SU-DHL-6 (cell line): Measurements from ENCODE around the gene OSBPL9.
"Not testable (repeated sequence)": the region's sequence is repeated elsewhere in the genome, so short reads cannot be mapped to it uniquely, and the experiment has no call there.

Experiments
- H2AFZ ChIP-seq: fragments of 200-600 bp; sonication (generic); 2 replicates; pipeline ENCODE4 v1.6.1; 2014; ENCODE audit warnings: low read depth, mild to moderate bottlenecking, moderate library complexity, mixed read lengths, antibody characterized with exemption, low read length; ENCODE audit not compliant: severe bottlenecking
- H3F3A ChIP-seq: fragments of 200-600 bp; shearing (Covaris generic); 2 replicates; pipeline ENCODE4 v1.6.0; 2016; ENCODE audit warnings: antibody characterized with exemption, mild to moderate bottlenecking; ENCODE audit not compliant: insufficient read depth
- H3K27ac ChIP-seq: fragments of 200-600 bp; sonication (generic); 2 replicates; pipeline ENCODE4 v1.5.1; 2016; ENCODE audit warnings: low read depth, mild to moderate bottlenecking, low read length, moderate library complexity, mixed read lengths
- H3K27me3 ChIP-seq: fragments of 200-600 bp; sonication (generic), shearing (Covaris generic); 2 replicates; pipeline ENCODE4 v1.6.0; 2014; ENCODE audit warnings: mild to moderate bottlenecking, low read length
- H3K36me3 ChIP-seq: fragments of 200-600 bp; sonication (generic); 2 replicates; pipeline ENCODE4 v1.6.1; 2014; ENCODE audit warnings: mild to moderate bottlenecking, low read length, mixed read lengths
- H3K4me2 ChIP-seq: fragments of 300-600, 200-600 bp; shearing (Covaris generic), sonication (generic); 2 replicates; pipeline ENCODE4 v1.6.0; 2014; ENCODE audit warnings: low read length, low read depth, mild to moderate bottlenecking; ENCODE audit not compliant: poor library complexity, severe bottlenecking
- H3K4me3 ChIP-seq: fragments of 200-600 bp; sonication (generic); 2 replicates; pipeline ENCODE4 v1.5.1; 2014; ENCODE audit warnings: antibody characterized with exemption, low read length, mild to moderate bottlenecking, mixed read lengths; ENCODE audit not compliant: insufficient read depth, poor library complexity, severe bottlenecking
- H3K79me2 ChIP-seq: fragments of 200-600 bp; sonication (generic); 2 replicates; pipeline ENCODE4 v1.6.1; 2014; ENCODE audit warnings: mild to moderate bottlenecking, low read length, moderate library complexity; ENCODE audit not compliant: insufficient read depth
- H3K9ac ChIP-seq: fragments of 200-600 bp; sonication (generic); 2 replicates; pipeline ENCODE4 v1.7.0; 2014; ENCODE audit warnings: mild to moderate bottlenecking, low read length
- H3K9me2 ChIP-seq: fragments of 200-600 bp; sonication (generic); replicated peaks from 2 replicates; pipeline ENCODE4 v1.6.1; 2014; ENCODE audit warnings: low read length; ENCODE audit not compliant: insufficient read depth
- H3K9me3 ChIP-seq: fragments of 200-600 bp; sonication (generic); 2 replicates; pipeline ENCODE4 v1.6.1; 2014; ENCODE audit warnings: low read length, mixed read lengths; ENCODE audit not compliant: insufficient read depth
- H4K20me1 ChIP-seq: fragments of 200-600 bp; sonication (generic); 2 replicates; pipeline ENCODE4 v1.6.1; 2014; ENCODE audit warnings: low read depth, mild to moderate bottlenecking, antibody characterized with exemption, low read length, moderate library complexity, mixed read lengths
- EZH2phosphoT487 ChIP-seq: fragments of 200-600 bp; sonication (generic), shearing (Covaris generic); conservative IDR thresholded peaks from 2 replicates; pipeline ENCODE4 v1.6.1; 2018; ENCODE audit warnings: mild to moderate bottlenecking, antibody characterized with exemption, low read length, moderate library complexity, mixed read lengths
- TF ChIP-seq, protein P1 (sequence below): fragments of 200-600 bp; sonication (generic); IDR thresholded peaks from one replicate; pipeline ENCODE4 v1.5.1; 2017; ENCODE audit warnings: antibody characterized with exemption, mild to moderate bottlenecking, low read length, moderate library complexity; ENCODE audit not compliant: insufficient read depth, poor library complexity, severe bottlenecking

OSBPL9 gene

DNA sequence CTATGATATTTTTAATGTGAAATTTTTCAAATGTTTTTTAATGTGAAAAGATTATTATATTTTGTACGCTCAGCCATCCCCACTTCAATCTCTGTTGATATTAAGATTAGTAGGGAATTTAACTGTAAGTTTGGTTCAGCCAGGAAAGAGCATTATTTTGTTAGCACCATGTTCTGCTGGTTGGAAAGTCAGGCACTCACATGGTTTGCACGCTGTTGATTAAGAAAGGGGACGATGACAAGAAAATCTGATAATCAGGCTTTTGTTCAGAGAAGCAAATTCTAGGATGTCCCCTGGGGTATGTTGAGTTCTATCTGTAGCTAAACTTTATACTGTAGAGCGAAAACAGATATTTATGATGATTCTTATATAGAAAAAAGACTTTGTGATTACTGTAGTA lies 115.1 kb downstream of the OSBPL9 start:
- H3K9ac ChIP-seq = no peak overlapping the region
- no peak overlapping the region for H2AFZ ChIP-seq
- H3K9me2 ChIP-seq = no peaks in the 10 kb centered on the region
- H3K27ac ChIP-seq = no peak overlapping the region
- no peak overlapping the region for H3K4me3 ChIP-seq
- H3K9me3 ChIP-seq = no peaks in the 10 kb centered on the region
- peaks cover 24% of the 10 kb centered on the region for H4K20me1 ChIP-seq
- TF ChIP-seq, protein P1, sequence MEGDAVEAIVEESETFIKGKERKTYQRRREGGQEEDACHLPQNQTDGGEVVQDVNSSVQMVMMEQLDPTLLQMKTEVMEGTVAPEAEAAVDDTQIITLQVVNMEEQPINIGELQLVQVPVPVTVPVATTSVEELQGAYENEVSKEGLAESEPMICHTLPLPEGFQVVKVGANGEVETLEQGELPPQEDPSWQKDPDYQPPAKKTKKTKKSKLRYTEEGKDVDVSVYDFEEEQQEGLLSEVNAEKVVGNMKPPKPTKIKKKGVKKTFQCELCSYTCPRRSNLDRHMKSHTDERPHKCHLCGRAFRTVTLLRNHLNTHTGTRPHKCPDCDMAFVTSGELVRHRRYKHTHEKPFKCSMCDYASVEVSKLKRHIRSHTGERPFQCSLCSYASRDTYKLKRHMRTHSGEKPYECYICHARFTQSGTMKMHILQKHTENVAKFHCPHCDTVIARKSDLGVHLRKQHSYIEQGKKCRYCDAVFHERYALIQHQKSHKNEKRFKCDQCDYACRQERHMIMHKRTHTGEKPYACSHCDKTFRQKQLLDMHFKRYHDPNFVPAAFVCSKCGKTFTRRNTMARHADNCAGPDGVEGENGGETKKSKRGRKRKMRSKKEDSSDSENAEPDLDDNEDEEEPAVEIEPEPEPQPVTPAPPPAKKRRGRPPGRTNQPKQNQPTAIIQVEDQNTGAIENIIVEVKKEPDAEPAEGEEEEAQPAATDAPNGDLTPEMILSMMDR = no peak
- TF ChIP-seq EZH2phosphoT487 = no peak
- H3K79me2 ChIP-seq = peaks cover 59% of the 10 kb centered on the region
- no peak overlapping the region for H3K4me2 ChIP-seq
- H3K36me3 ChIP-seq = no peaks in the 10 kb centered on the region
- no peaks in the 10 kb centered on the region for H3F3A ChIP-seq
- H3K27me3 ChIP-seq = no peaks in the 10 kb centered on the region

DNA sequence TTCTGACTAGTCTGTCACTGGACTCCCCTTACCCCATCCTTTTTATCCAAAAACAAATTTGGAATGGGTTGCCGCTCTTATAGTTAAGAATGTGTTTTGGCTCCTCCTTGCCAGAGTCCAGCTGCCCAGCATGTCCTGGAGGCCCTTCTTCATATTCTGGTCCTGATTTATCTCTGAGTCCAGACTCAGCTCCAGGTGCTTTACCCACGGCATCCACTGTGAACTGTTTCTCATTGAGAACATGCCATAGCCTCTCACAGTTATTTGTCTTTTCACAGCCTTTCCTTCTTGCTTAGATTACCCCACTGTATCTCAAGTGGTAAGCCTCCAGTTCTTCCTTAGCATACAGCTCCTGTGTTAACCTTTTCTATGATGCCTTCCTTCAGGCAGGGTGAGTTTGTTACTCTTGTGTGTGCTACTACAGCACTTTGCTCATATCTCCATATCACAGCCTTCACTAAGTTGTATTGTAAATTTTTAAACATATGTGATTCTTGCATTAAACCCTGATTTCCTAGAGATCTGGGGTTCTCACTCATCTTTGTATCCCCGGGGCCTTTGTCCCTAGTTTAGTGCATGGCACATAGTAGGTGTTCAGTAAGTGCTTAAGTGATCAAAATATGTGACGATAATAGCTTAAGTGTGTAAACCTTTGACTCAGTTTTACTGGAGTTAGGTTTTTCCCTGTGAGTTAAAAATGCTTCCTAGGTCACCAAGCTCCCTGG lies 116.0 kb downstream of the OSBPL9 start:
- no peak overlapping the region for H3K27ac ChIP-seq
- peaks cover 32% of the 10 kb centered on the region for H4K20me1 ChIP-seq

DNA sequence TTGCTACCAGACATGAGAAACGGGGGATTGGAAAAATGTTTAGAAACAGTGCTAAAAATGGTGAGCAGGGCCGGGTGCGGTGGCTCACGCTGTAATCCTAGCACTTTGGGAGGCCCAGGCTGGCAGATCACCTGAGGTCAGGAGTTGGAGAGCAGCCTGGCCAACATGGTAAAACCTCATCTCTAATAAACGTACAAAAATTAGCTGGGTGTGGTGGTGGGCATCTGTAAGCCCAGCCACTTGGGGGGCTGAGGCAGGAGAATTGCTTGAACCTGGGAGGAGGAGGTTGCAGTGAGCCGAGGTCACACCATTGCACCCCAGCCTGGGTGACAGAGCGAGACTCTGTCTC lies 116.5 kb downstream of the OSBPL9 start:
- not testable (repeated sequence) for H3K27me3 ChIP-seq, H3K9ac ChIP-seq, H3K9me2 ChIP-seq, H3K4me3 ChIP-seq, H3K4me2 ChIP-seq, H3F3A ChIP-seq, H2AFZ ChIP-seq, H3K27ac ChIP-seq, H3K36me3 ChIP-seq, H3K9me3 ChIP-seq
- peaks cover 33% of the 10 kb centered on the region for H4K20me1 ChIP-seq
- peaks cover 65% of the 10 kb centered on the region for H3K79me2 ChIP-seq

More for the DNA sequence above, 116.0 kb downstream of the OSBPL9 start:
- H3K4me3 ChIP-seq = no peak overlapping the region
- no peak overlapping the region for H3K4me2 ChIP-seq
- no peaks in the 10 kb centered on the region for H3K27me3 ChIP-seq
- H3K79me2 ChIP-seq = peaks cover 65% of the 10 kb centered on the region
- no peaks in the 10 kb centered on the region for H3K36me3 ChIP-seq
- TF ChIP-seq, protein P1 = no peak
- TF ChIP-seq EZH2phosphoT487 = no peak
- H2AFZ ChIP-seq = no peak overlapping the region
- no peaks in the 10 kb centered on the region for H3F3A ChIP-seq
- H3K9ac ChIP-seq = no peak overlapping the region
- no peaks in the 10 kb centered on the region for H3K9me2 ChIP-seq
- no peaks in the 10 kb centered on the region for H3K9me3 ChIP-seq

DNA sequence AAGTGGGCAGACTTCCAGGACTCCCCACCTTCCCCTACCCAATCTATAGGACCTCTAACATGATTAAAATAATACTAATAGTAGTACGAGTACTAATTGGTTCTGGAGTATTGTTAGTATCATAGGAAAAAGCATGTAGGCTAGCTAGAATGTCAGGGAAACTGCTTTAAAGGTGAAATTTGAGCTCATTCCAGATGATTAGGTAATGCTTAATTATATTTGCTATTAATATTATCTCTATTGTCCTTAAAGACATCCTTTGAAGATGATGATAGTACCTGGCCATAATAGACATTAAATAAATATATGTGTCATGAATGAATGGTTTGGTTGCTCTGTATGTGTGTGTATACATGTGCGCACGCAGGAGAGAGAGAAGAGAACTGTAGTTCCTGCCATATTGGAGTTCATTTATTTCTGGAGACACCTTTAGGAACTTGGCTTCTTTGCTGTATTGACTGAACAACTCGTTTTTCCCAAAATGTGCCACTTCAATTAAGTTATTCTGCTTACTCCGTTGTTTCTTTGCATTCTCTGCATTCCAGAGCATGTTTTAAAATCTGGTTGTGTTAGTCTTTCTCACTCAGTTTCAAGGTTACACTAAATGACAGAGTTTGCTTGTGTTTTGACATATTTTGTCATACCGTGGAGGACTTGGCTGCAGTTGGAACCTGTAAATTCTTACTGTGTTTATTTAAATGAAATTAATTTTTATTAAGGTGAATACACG lies 117.1 kb downstream of the OSBPL9 start:
- H3K4me2 ChIP-seq = no peak overlapping the region
- H3K9ac ChIP-seq = no peak overlapping the region
- H3F3A ChIP-seq = no peaks in the 10 kb centered on the region
- no peaks in the 10 kb centered on the region for H3K9me3 ChIP-seq
- no peak overlapping the region for H3K27ac ChIP-seq
- peaks cover 37% of the 10 kb centered on the region for H4K20me1 ChIP-seq
- TF ChIP-seq, protein P1 = no peak
- TF ChIP-seq EZH2phosphoT487 = no peak
- H3K9me2 ChIP-seq = no peaks in the 10 kb centered on the region
- H3K79me2 ChIP-seq = peaks cover 65% of the 10 kb centered on the region
- no peaks in the 10 kb centered on the region for H3K36me3 ChIP-seq
- H2AFZ ChIP-seq = no peak overlapping the region
- H3K4me3 ChIP-seq = no peak overlapping the region
- no peaks in the 10 kb centered on the region for H3K27me3 ChIP-seq
